IMR-90 (cell line): ENCODE measurements around the gene MEF2A. TPM values are rescaled to one million over a fixed set of nuclear protein-coding genes. Genes with fewer than 3 reads are reported as not detected.

ENCODE experiments used
- ATAC-seq: fragments of 200-7000 bp; cut with Tn5 transposase; 2 replicates; pipeline ENCODE4 v1.9.1; 2020; ENCODE audit warnings: low read depth, mild to moderate bottlenecking, moderate library complexity
- BruUV-seq: library from RNA; stranded (reverse); fragments of 400-500 nt; replicated peaks from 2 replicates; lab custom pipeline; 2021; lab: Mats Ljungman, UMichigan
- CTCF ChIA-PET: fragments of 300-600 bp; formaldehyde crosslinking; extraction: SDS; loops from one replicate; lab custom pipeline; 2021; ENCODE audit warnings: antibody characterized with exemption; lab: Yijun Ruan, JAX
- POLR2A ChIA-PET: fragments of 300-600 bp; sonication (Branson Sonifier 250); formaldehyde crosslinking; loops from one replicate; lab custom pipeline; 2022; ENCODE audit warnings: antibody characterized with exemption; ENCODE audit not compliant: unreplicated experiment; lab: Charles Lee
- DNase-seq: peaks from one replicate; pipeline ENCODE4 v3.0.0; 2013
- H2AFZ ChIP-seq: replicated peaks from 2 replicates; pipeline ENCODE3; 2013; ENCODE audit warnings: low read length, mild to moderate bottlenecking; ENCODE audit not compliant: poor library complexity
- H2AK5ac ChIP-seq: 2 replicates; pipeline ENCODE4 v1.6.1; 2013; ENCODE audit warnings: low read depth, low read length, inconsistent platforms
- H2AK9ac ChIP-seq: replicated peaks from 2 replicates; pipeline ENCODE3; 2013; ENCODE audit warnings: mild to moderate bottlenecking, low read depth, low read length, moderate library complexity; ENCODE audit not compliant: poor library complexity
- H2BK120ac ChIP-seq: 2 replicates; pipeline ENCODE4 v1.6.1; 2013; ENCODE audit warnings: low read depth, low read length, inconsistent platforms
- H2BK15ac ChIP-seq: 3 replicates; pipeline ENCODE4 v1.6.1; 2013; ENCODE audit warnings: low read depth, low read length, inconsistent platforms
- H2BK20ac ChIP-seq: 2 replicates; pipeline ENCODE4 v1.6.1; 2013; ENCODE audit warnings: low read depth, mild to moderate bottlenecking, inconsistent platforms, low read length, moderate library complexity
- H2BK5ac ChIP-seq: 2 replicates; pipeline ENCODE4 v1.6.1; 2013; ENCODE audit warnings: mild to moderate bottlenecking, low read depth, low read length, inconsistent platforms; ENCODE audit not compliant: poor library complexity, severe bottlenecking
- H3K14ac ChIP-seq: replicated peaks from 2 replicates; pipeline ENCODE4 v1.6.1; 2013; ENCODE audit warnings: low read depth, low read length, inconsistent platforms
- H3K18ac ChIP-seq: 2 replicates; pipeline ENCODE4 v1.6.1; 2013; ENCODE audit warnings: low read depth, low read length, control low read depth
- H3K23ac ChIP-seq: 2 replicates; pipeline ENCODE4 v1.6.1; 2013; ENCODE audit warnings: low read depth, low read length, inconsistent platforms
- H3K27ac ChIP-seq: 2 replicates; pipeline ENCODE4 v1.5.1; 2013; ENCODE audit warnings: mild to moderate bottlenecking, control low read depth, low read length; ENCODE audit not compliant: insufficient read depth
- H3K27me3 ChIP-seq: 2 replicates; pipeline ENCODE4 v1.6.1; 2013; ENCODE audit warnings: low read length; ENCODE audit not compliant: control insufficient read depth, insufficient read depth
- H3K36me3 ChIP-seq: 2 replicates; pipeline ENCODE4 v1.6.1; 2013; ENCODE audit warnings: low read length, mixed read lengths; ENCODE audit not compliant: control insufficient read depth, insufficient read depth
- H3K4ac ChIP-seq: 2 replicates; pipeline ENCODE4 v1.6.1; 2013; ENCODE audit warnings: low read depth, low read length, inconsistent platforms
- H3K4me1 ChIP-seq: 2 replicates; pipeline ENCODE4 v1.6.1; 2013; ENCODE audit warnings: low read length, mixed read lengths; ENCODE audit not compliant: control insufficient read depth, insufficient read depth
- H3K4me2 ChIP-seq: 2 replicates; pipeline ENCODE4 v1.6.1; 2013; ENCODE audit warnings: low read depth, mild to moderate bottlenecking, control low read depth, low read length, moderate library complexity
- H3K4me3 ChIP-seq: 2 replicates; pipeline ENCODE4 v1.5.1; 2013; ENCODE audit warnings: low read depth, mild to moderate bottlenecking, control low read depth, low read length, moderate library complexity; ENCODE audit not compliant: insufficient read depth
- H3K56ac ChIP-seq: 2 replicates; pipeline ENCODE4 v1.6.1; 2013; ENCODE audit warnings: low read length, inconsistent platforms; ENCODE audit not compliant: insufficient read depth; ENCODE audit errors: extremely low read depth
- H3K79me1 ChIP-seq, 2 experiments: 2 replicates each; pipeline ENCODE4 v1.6.1; 2013; ENCODE audit warnings: low read length in 2 of 2, inconsistent platforms in 1 of 2, low read depth in 1 of 2
- H3K9ac ChIP-seq: 2 replicates; pipeline ENCODE4 v1.6.1; 2013; ENCODE audit warnings: low read depth, low read length, control low read depth
- H3K9me1 ChIP-seq: 2 replicates; pipeline ENCODE4 v1.6.1; 2013; ENCODE audit warnings: low read length, inconsistent platforms; ENCODE audit not compliant: insufficient read depth
- H3K9me3 ChIP-seq: 2 replicates; pipeline ENCODE4 v1.6.1; 2013; ENCODE audit warnings: low read length; ENCODE audit not compliant: control insufficient read depth, insufficient read depth
- H4K20me1 ChIP-seq: 2 replicates; pipeline ENCODE4 v1.6.1; 2013; ENCODE audit warnings: low read length, inconsistent platforms; ENCODE audit not compliant: insufficient read depth
- H4K5ac ChIP-seq: 2 replicates; pipeline ENCODE4 v1.6.1; 2013; ENCODE audit warnings: mild to moderate bottlenecking, low read depth, low read length, control low read depth
- H4K8ac ChIP-seq, 2 experiments: 2 replicates each; pipeline ENCODE4 v1.6.1; 2013; ENCODE audit warnings: low read depth in 2 of 2, low read length in 2 of 2, control low read depth in 1 of 2, inconsistent platforms in 1 of 2
- H4K91ac ChIP-seq: 2 replicates; pipeline ENCODE4 v1.6.1; 2013; ENCODE audit warnings: low read depth, low read length, inconsistent platforms; ENCODE audit not compliant: insufficient read depth
- BHLHE40 ChIP-seq: fragments of 150-350 bp; IDR thresholded peaks from 2 replicates; pipeline ENCODE4 v1.6.1; 2016; ENCODE audit warnings: mild to moderate bottlenecking, low read depth, low read length
- CEBPB ChIP-seq: IDR thresholded peaks from 2 replicates; pipeline ENCODE4 v1.6.1; 2012; ENCODE audit warnings: low read depth, low read length, improper control_type of control experiment
- CHD1 ChIP-seq: IDR thresholded peaks from 2 replicates; pipeline ENCODE4 v1.6.1; 2012; ENCODE audit warnings: low read depth, low read length, improper control_type of control experiment
- CTCF ChIP-seq: conservative IDR thresholded peaks from 2 replicates; pipeline ENCODE4 v1.5.1; 2012; ENCODE audit warnings: mild to moderate bottlenecking, low read depth, low read length, improper control_type of control experiment
- ELK1 ChIP-seq: fragments of 150-350 bp; IDR thresholded peaks from 2 replicates; pipeline ENCODE4 v1.6.1; 2016; ENCODE audit warnings: low read depth, mild to moderate bottlenecking, low read length, moderate library complexity, borderline replicate concordance
- FOS ChIP-seq: fragments of 150-350 bp; IDR thresholded peaks from 2 replicates; pipeline ENCODE4 v1.6.1; 2016; ENCODE audit warnings: low read depth, low read length
- MAFK ChIP-seq: IDR thresholded peaks from 2 replicates; pipeline ENCODE4 v1.6.1; 2012; ENCODE audit warnings: low read depth, low read length, improper control_type of control experiment
- MAZ ChIP-seq: IDR thresholded peaks from 2 replicates; pipeline ENCODE4 v1.6.1; 2012; ENCODE audit warnings: low read depth, mild to moderate bottlenecking, low read length, improper control_type of control experiment, moderate library complexity, borderline replicate concordance
- MXI1 ChIP-seq: IDR thresholded peaks from 2 replicates; pipeline ENCODE4 v1.6.1; 2012; ENCODE audit warnings: low read depth, mild to moderate bottlenecking, low read length, moderate library complexity, borderline replicate concordance
- NFE2L2 ChIP-seq: fragments of 150-350 bp; IDR thresholded peaks from 2 replicates; pipeline ENCODE4 v1.6.1; 2016; ENCODE audit warnings: low read depth, mild to moderate bottlenecking, low read length
- POLR2A ChIP-seq: IDR thresholded peaks from 2 replicates; pipeline ENCODE4 v1.6.1; 2012; ENCODE audit warnings: mild to moderate bottlenecking, low read depth, low read length
- RAD21 ChIP-seq: IDR thresholded peaks from 2 replicates; pipeline ENCODE4 v1.6.1; 2012; ENCODE audit warnings: low read length, improper control_type of control experiment
- RCOR1 ChIP-seq: IDR thresholded peaks from 2 replicates; pipeline ENCODE4 v1.6.1; 2012; ENCODE audit warnings: mild to moderate bottlenecking, low read length, improper control_type of control experiment; ENCODE audit not compliant: insufficient replicate concordance
- RFX5 ChIP-seq: IDR thresholded peaks from 2 replicates; pipeline ENCODE4 v1.8.0; 2012; ENCODE audit warnings: low read depth, mild to moderate bottlenecking, low read length, moderate library complexity
- SMC3 ChIP-seq: fragments of 150-350 bp; IDR thresholded peaks from 2 replicates; pipeline ENCODE4 v1.6.1; 2016; ENCODE audit warnings: low read depth, mild to moderate bottlenecking, antibody characterized with exemption, low read length, moderate library complexity
- USF2 ChIP-seq: fragments of 150-350 bp; IDR thresholded peaks from 2 replicates; pipeline ENCODE4 v1.6.1; 2017; ENCODE audit warnings: mild to moderate bottlenecking, antibody characterized with exemption, low read length, low read depth
- WGBS, 2 experiments: methylation state at CpG; one replicate each; pipeline versions ENCODE4 v1.1.5 to v1.1.7; 2013; ENCODE audit warnings: missing lambda C conversion rate in 2 of 2; ENCODE audit not compliant: insufficient read length in 1 of 2; ENCODE audit errors: extremely low coverage in 2 of 2; 5-methylcytosine and 5-hydroxymethylcytosine counted together
- dilution Hi-C: fragments of 300-500 bp; cut with HindIII; formaldehyde crosslinking; loops from one replicate; pipeline ENCODE4 v1.14.3; 2018; ENCODE audit warnings: low sequenced_read_pairs; ENCODE audit not compliant: unreplicated experiment
- in situ Hi-C: fragments of 300-500 bp; cut with MboI; formaldehyde crosslinking; loops from 3 replicates; pipeline ENCODE4 v1.14.3; 2019; ENCODE audit warnings: low sequenced_read_pairs, inconsistent platforms, mixed read lengths
- intact Hi-C: fragments of 100-400 bp; cut with micrococcal nuclease; formaldehyde crosslinking; loops from 2 replicates; pipeline ENCODE4 v1.10.0; 2022
- polyA plus RNA-seq, 3 experiments: library from polyadenylated mRNA; depleted of rRNA; stranded (reverse); fragments of >200 nt; gene quantifications; 2 replicates each; pipeline ENCODE4 v1.2.3, GENCODE V29; 2012; ENCODE audit warnings: low replicate concordance in 1 of 3
- total RNA-seq: library from RNA; depleted of rRNA; stranded (reverse); fragments of >200 nt; gene quantifications from 2 replicates; pipeline ENCODE4 v1.2.3, GENCODE V29; 2012

Gene MEF2A
- total and polyA plus RNA-seq, 2 of the 4 experiments (the other 2 are of a cell fraction), result 16.1 to 16.7 TPM

- no peak for ATAC-seq
- TF ChIP-seq CHD1 (no peak), FOS (no peak), ELK1 (no peak), MAFK (no peak), MXI1 (no peak), BHLHE40 (no peak), MAZ (no peak), USF2 (no peak), CTCF (no peak), RAD21 (no peak), CEBPB (no peak), POLR2A (no peak), RCOR1 (no peak), RFX5 (no peak), SMC3 (no peak), NFE2L2 (no peak)
Observed at GRCh38 chr15:99606646-99607045, 40.9 kb downstream of the MEF2A start.

More at GRCh38 chr15:99606646-99607045, 40.9 kb downstream of the MEF2A start:
- dilution Hi-C loops (no loop called here), in situ Hi-C loops (no loop called here), intact Hi-C loops (no loop called here)
- WGBS, 2 experiments, result no CpG with 5 or more reads among the region's 2 CpGs
- Histone ChIP-seq H4K5ac (no peak overlapping the region), H2BK20ac (no peak overlapping the region), H4K91ac (no peak overlapping the region), H4K8ac (no peak overlapping the region), H3K79me1 (peaks cover 40 to 63% of the 10 kb centered on the region in 2 experiments), H2AFZ (no peak overlapping the region), H3K4ac (no peak overlapping the region), H2AK5ac (no peak overlapping the region), H3K4me2 (no peak overlapping the region), H3K27me3 (no peaks in the 10 kb centered on the region), H3K23ac (no peak overlapping the region), H3K14ac (no peak overlapping the region), H3K36me3 (peaks cover 6% of the 10 kb centered on the region; the same call in 1 of the 2 replicates), H3K4me3 (no peak overlapping the region), H3K9me3 (no peaks in the 10 kb centered on the region), H3K18ac (no peak overlapping the region), H3K9ac (no peak overlapping the region), H3K9me1 (peaks cover 8% of the 10 kb centered on the region; the same call in 1 of the 2 replicates), H3K27ac (no peak overlapping the region), H3K4me1 (peaks cover 3% of the 10 kb centered on the region; the same call in 1 of the 2 replicates), H3K56ac (no peak overlapping the region), H2BK5ac (no peak overlapping the region), H2AK9ac (no peak overlapping the region), H4K20me1 (peaks cover 29% of the 10 kb centered on the region; the same call in 1 of the 2 replicates), H2BK120ac (no peak overlapping the region), H2BK15ac (no peak overlapping the region)
- ChIA-PET CTCF (no interaction called here), POLR2A (no interaction called here)
- BruUV-seq, result no TSS peak
- DNase-seq, result no peak
